ENCODE data around the gene ABHD17B. TPM values are rescaled to one million over a fixed set of nuclear protein-coding genes. Genes with fewer than 3 reads are reported as not detected.
"Not testable (repeated sequence)": the region's sequence is repeated elsewhere in the genome, so short reads cannot be mapped to it uniquely, and the experiment has no call there.

The ABHD17B gene
- total RNA-seq: 10 to 100 TPM; 29.2 to 33.9 TPM

GRCh38 chr9:71911061-71911907, at the start of gene ABHD17B, which contains the start of gene C9orf85:
TSS of gene ABHD17B (minus strand) at chr9:71911193. CDS start at chr9:71875080, 36,113 bp downstream.
TSS of gene C9orf85 (plus strand) at chr9:71911639. CDS start at chr9:71911735, 96 bp downstream.
- peaks cover 32 to 40% of the 10 kb centered on the region in 2 donors for H3K4me1 Mint-ChIP-seq (ENCODE audit: low read depth in 2 of 2)
- DNase-seq (ENCODE audit: low spot score) (peak; percentile 99), ATAC-seq (peak; percentile 97)
- H3K27me3 Mint-ChIP-seq: no peaks in the 10 kb centered on the region
- no peaks in the 10 kb centered on the region for H3K36me3 Mint-ChIP-seq
- no peaks in the 10 kb centered on the region for H3K9me3 Mint-ChIP-seq
- H3K27ac Mint-ChIP-seq: peak within 1 kb of the TSS; percentile 97 to 100
- H3K4me3 Mint-ChIP-seq: peak within 1 kb of the TSS; percentile 97

DNA sequence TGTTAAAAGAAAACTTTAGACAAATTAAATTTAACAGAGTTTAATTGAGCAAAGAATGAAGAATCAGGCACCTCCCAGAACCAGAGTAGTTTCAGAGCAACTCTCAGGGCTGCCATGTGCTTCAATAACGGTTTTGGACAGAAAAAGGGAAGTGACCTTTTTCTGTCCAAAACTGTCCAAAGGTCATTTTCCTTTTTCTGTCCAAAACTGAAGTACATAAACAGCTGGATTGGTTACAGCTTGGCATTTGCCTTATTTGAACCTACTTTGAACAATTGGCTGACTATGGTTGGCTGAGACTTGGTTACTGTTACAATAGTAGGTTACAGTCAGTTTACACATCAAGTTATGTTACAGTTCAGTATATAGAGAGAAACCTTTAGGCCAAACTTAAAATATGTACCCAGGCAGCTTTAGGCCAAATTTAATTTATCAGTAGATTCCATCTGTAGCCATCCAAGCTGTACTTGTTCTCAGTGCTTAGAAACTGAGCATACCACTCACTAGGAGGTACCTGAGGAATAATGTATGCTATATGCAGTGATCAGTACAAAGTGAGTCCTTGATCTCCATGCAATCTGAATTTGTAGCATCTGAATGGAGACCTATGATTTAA, 44.4 kb upstream of the ABHD17B start:
- Mint-ChIP-seq H3K27me3 (no peaks in the 10 kb centered on the region), H3K9me3 (no peaks in the 10 kb centered on the region), H3K4me3 (no peak overlapping the region), H3K4me1 (ENCODE audit: low read depth in 2 of 2) (peaks cover 0 to 4% of the 10 kb centered on the region in 2 donors), H3K27ac (no peak overlapping the region), H3K36me3 (no peaks in the 10 kb centered on the region)
- no peak for DNase-seq (ENCODE audit: low spot score)
- no peak for ATAC-seq

DNA sequence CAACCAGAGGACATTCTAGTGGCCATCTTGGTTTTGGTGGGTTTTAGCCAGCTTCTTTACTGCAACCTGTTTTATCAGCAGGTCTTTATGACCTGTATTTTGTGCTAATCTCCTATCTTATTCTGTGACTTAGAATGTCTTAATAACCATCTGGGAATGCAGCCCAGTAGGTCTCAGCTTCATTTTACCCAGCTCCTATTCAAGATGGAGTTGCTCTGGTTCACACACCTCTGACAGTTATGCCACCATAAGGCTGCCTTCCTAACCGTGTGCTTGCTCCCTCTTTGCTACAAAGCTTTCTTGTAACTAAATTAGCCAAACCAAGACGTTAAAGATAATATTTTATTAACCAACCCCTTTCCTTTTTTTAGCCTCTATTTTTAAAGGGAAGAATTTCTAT, 43.7 kb upstream of the ABHD17B start:
- H3K4me3 Mint-ChIP-seq; H3K9me3 Mint-ChIP-seq; H3K27ac Mint-ChIP-seq; H3K36me3 Mint-ChIP-seq; H3K4me1 Mint-ChIP-seq (ENCODE audit: low read depth in 2 of 2); DNase-seq (ENCODE audit: low spot score); ATAC-seq; H3K27me3 Mint-ChIP-seq: not testable (repeated sequence)

GRCh38 chr9:71944754-71945375, 33.9 kb upstream of the ABHD17B start:
- H3K9me3 Mint-ChIP-seq: no peaks in the 10 kb centered on the region
- H3K4me1 Mint-ChIP-seq (ENCODE audit: low read depth in 2 of 2): peaks cover 10 to 13% of the 10 kb centered on the region in 2 donors
- no peak for ATAC-seq
- H3K4me3 Mint-ChIP-seq: no peak overlapping the region
- DNase-seq (ENCODE audit: low spot score): no peak
- H3K36me3 Mint-ChIP-seq: no peaks in the 10 kb centered on the region
- no peaks in the 10 kb centered on the region for H3K27me3 Mint-ChIP-seq
- H3K27ac Mint-ChIP-seq: no peak overlapping the region

DNA sequence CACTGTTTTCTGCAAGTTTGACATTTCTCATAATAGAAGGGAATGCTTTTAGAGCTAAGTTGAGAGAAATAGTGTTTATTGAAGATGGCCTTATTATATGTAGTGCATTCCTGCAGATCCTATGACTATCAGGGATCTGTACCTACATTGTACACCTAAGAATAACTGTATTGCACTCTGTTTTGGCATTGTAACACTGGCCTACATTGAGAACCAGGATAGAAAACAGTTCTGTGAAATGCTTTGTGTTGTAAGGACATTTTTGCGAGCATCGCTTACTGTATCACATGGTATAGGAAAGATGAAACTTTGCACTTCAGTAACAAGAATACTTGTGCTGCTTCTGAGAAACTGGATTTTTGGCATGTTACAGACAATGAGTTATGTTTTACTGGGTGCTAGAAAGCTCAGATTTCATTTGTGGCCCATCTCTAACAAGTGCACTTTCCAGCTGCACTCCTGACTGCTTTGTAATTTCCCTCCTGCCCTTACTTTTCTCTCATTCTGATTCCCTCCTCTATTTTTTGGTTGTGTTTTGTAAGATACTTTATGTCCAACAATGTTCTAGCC, 31.1 kb upstream of the ABHD17B start:
- no peak for ATAC-seq
- H3K4me1 Mint-ChIP-seq (ENCODE audit: low read depth in 2 of 2): peaks cover 13 to 18% of the 10 kb centered on the region in 2 donors

GRCh38 chr9:71941060-71941568, 30.1 kb upstream of the ABHD17B start:
- H3K27me3 Mint-ChIP-seq: no peaks in the 10 kb centered on the region
- H3K27ac Mint-ChIP-seq: no peak overlapping the region
- no peak overlapping the region for H3K4me3 Mint-ChIP-seq
- no peak for ATAC-seq
- H3K9me3 Mint-ChIP-seq: no peaks in the 10 kb centered on the region
- no peak for DNase-seq (ENCODE audit: low spot score)
- no peaks in the 10 kb centered on the region for H3K36me3 Mint-ChIP-seq
- peaks cover 14 to 19% of the 10 kb centered on the region in 2 donors for H3K4me1 Mint-ChIP-seq (ENCODE audit: low read depth in 2 of 2)

More for the DNA sequence above, 31.1 kb upstream of the ABHD17B start:
- Mint-ChIP-seq H3K4me3 (no peak overlapping the region), H3K27me3 (no peaks in the 10 kb centered on the region), H3K9me3 (no peaks in the 10 kb centered on the region), H3K36me3 (no peaks in the 10 kb centered on the region), H3K27ac (no peak overlapping the region)
- DNase-seq (ENCODE audit: low spot score): no peak

DNA sequence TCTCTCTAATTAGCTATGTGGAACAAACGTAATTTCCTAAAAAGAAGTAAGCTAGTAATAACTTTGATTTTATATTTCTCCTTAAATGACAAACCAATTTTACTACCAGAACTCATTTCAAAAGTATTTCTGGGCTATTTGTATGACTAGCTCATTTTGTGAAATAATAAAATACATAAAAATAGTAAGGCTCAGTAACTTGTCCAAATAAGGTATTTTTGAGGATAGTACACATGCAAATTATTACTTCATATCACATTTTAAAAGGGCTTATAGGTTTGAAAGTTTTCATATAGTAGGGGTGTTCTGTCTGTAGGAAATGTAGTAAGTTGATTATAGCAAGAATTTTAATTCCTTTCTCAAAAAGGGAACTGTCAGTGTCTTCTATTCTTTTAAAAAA, 26.9 kb upstream of the ABHD17B start:
- Mint-ChIP-seq H3K9me3 (no peaks in the 10 kb centered on the region), H3K4me3 (no peak overlapping the region), H3K36me3 (no peaks in the 10 kb centered on the region), H3K4me1 (ENCODE audit: low read depth in 2 of 2) (peaks cover 23 to 28% of the 10 kb centered on the region in 2 donors), H3K27me3 (no peaks in the 10 kb centered on the region), H3K27ac (no peak overlapping the region)
- DNase-seq (ENCODE audit: low spot score) (no peak), ATAC-seq (no peak)

GRCh38 chr9:71937070-71937625, 26.2 kb upstream of the ABHD17B start:
- Mint-ChIP-seq H3K9me3 (no peaks in the 10 kb centered on the region), H3K27me3 (no peaks in the 10 kb centered on the region), H3K27ac (no peak overlapping the region), H3K4me1 (ENCODE audit: low read depth in 2 of 2) (peaks cover 22 to 28% of the 10 kb centered on the region in 2 donors), H3K36me3 (peaks cover 4% of the 10 kb centered on the region), H3K4me3 (no peak overlapping the region)
- ATAC-seq (no peak), DNase-seq (ENCODE audit: low spot score) (no peak)

DNA sequence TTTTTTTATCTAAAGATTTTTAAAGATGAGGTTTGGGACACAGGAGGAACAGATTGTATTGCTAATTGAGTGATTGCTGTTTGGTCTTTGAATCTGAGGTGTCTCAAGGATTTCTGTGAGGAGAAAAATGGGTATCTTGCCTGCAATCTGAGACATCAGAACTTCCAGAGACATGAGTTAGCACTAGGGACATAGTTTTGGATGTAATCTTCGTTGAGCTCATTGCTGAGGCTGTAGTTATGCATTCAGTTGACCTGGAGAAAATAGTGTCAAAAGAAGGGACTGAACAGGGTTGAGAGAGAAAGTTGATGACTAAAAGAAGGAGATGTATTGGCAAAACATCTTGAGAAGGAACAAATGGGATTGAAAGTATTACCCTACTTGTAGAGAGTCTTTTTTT, 25.1 kb upstream of the ABHD17B start:
- H3K9me3 Mint-ChIP-seq: no peaks in the 10 kb centered on the region
- H3K4me1 Mint-ChIP-seq (ENCODE audit: low read depth in 2 of 2): peaks cover 13 to 19% of the 10 kb centered on the region in 2 donors
- no peak for DNase-seq (ENCODE audit: low spot score)
- no peak for ATAC-seq
- peaks cover 4% of the 10 kb centered on the region for H3K36me3 Mint-ChIP-seq
- no peaks in the 10 kb centered on the region for H3K27me3 Mint-ChIP-seq
- H3K4me3 Mint-ChIP-seq: no peak overlapping the region
- no peak overlapping the region for H3K27ac Mint-ChIP-seq

DNA sequence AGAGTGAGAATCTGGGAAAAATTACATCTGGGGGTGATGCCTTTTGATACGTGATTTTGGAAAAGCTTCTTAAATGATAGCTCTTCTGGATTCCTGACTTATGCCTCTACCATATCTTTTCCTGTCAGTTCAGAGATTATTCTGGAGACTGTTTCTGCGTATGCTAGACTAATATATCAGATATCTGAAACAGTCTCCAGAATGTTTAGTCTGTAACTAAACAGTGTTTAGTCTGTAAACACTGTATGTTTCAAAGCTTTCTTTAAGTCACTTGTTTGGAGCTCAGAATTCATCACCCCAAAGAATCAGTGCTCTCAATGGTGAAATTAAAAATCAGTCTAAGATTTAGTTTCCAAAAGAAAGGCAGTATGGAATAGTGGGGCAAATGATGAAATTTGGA, 20.2 kb upstream of the ABHD17B start:
- peaks cover 4% of the 10 kb centered on the region for H3K36me3 Mint-ChIP-seq
- H3K27ac Mint-ChIP-seq: no peak overlapping the region
- H3K4me1 Mint-ChIP-seq (ENCODE audit: low read depth in 2 of 2): peaks cover 9 to 10% of the 10 kb centered on the region in 2 donors
- H3K4me3 Mint-ChIP-seq: no peak overlapping the region
- DNase-seq (ENCODE audit: low spot score) (no peak), ATAC-seq (no peak)
- H3K27me3 Mint-ChIP-seq: no peaks in the 10 kb centered on the region
- no peaks in the 10 kb centered on the region for H3K9me3 Mint-ChIP-seq

DNA sequence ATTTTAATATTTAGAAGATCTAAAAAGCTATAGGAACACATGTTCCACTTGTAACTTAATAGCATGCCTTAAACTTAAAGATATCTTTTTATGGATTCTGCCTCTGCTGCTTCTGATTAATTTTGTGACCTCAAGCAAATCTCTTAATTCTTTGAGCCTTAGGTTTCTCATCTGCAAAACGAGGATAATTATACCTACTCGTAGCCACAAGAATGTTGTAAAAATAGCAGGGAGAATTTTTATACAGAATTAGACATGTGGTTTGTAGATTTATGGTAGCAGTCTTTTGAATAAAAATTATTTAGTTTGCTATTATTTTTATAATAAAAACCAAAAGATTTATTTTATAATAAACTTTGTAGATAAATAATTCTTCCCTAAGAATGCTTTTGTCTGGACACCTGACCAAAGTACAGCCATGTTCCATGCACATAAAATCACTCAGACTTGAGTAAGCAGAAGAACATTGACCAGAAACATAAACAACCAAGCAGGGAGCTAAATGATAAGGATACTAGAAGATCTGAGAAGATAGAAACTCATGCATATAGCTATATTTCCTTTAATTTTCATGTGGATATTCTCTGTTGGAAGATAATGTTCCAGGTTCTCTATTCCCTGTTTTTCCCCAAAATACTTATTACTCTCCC, 18.9 kb upstream of the ABHD17B start:
- DNase-seq (ENCODE audit: low spot score) (no peak), ATAC-seq (no peak)
- Mint-ChIP-seq H3K4me3 (no peak overlapping the region), H3K36me3 (peaks cover 4% of the 10 kb centered on the region), H3K27me3 (no peaks in the 10 kb centered on the region), H3K27ac (no peak overlapping the region), H3K9me3 (no peaks in the 10 kb centered on the region), H3K4me1 (ENCODE audit: low read depth in 2 of 2) (peaks cover 0 to 2% of the 10 kb centered on the region in 2 donors)

DNA sequence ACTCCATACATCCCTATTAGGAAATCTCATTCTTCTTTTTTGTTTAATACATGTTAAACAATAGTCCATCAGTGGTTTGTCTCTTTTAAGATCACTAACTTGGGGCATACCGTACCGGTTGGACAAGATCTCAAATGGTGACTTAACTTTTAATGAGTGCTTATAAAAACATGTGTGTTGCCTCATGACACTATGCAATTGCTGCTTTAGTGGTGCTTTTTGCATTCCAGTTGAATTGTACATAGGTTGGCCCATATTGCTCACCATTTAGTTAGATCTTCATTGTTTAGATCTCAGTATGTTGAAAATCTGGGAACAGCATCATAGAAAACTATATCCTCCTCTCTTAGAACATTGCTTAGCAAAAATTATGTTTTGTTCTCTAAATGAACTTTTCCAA, 18.2 kb upstream of the ABHD17B start:
- Mint-ChIP-seq H3K27ac (no peak overlapping the region), H3K9me3 (no peaks in the 10 kb centered on the region), H3K4me3 (no peak overlapping the region), H3K4me1 (ENCODE audit: low read depth in 2 of 2) (peaks cover 0 to 2% of the 10 kb centered on the region in 2 donors), H3K36me3 (peaks cover 4% of the 10 kb centered on the region), H3K27me3 (no peaks in the 10 kb centered on the region)
- DNase-seq (ENCODE audit: low spot score) (no peak), ATAC-seq (no peak)

GRCh38 chr9:71928806-71929205, 17.8 kb upstream of the ABHD17B start:
- no peak for DNase-seq (ENCODE audit: low spot score)
- Mint-ChIP-seq H3K36me3 (peaks cover 4% of the 10 kb centered on the region), H3K4me1 (ENCODE audit: low read depth in 2 of 2) (peaks cover 0 to 2% of the 10 kb centered on the region in 2 donors), H3K4me3 (no peak overlapping the region), H3K27me3 (no peaks in the 10 kb centered on the region), H3K27ac (no peak overlapping the region), H3K9me3 (no peaks in the 10 kb centered on the region)
- no peak for ATAC-seq

Measured in natural killer cell treated with Interleukin-12 subunit alpha and Interleukin-12 subunit beta and Interleukin-15 and Interleukin-18, amount 100 ng/mL, for 72 hours (primary cell).